Measurements from ENCODE around the gene ELF5. TPM values are rescaled to one million over a fixed set of nuclear protein-coding genes. Genes with fewer than 3 reads are reported as not detected.

The ELF5 gene
- total and polyA plus RNA-seq, 2 donors (not counting 1 experiment from before 2014, with no cell fraction given): not detected

- H3K79me2 ChIP-seq (ENCODE audit: control insufficient read depth, insufficient read depth, low read length): no peaks in the 10 kb centered on the region
- ChIA-PET CTCF (no interaction called here), POLR2A (no interaction called here)
- no peaks in the 10 kb centered on the region for H3K4me1 ChIP-seq (ENCODE audit: control insufficient read depth in 2 of 2, insufficient read depth in 2 of 2, low read length in 2 of 2)
- 100% methylated on average over 4 of the region's 4 CpGs for WGBS (ENCODE audit: insufficient coverage)
- intact Hi-C loops (cut with micrococcal nuclease): no loop called here
- no peak for DNase-seq
- H3K9me3 Mint-ChIP-seq (ENCODE audit: insufficient read depth): no peaks in the 10 kb centered on the region
- no peak for ATAC-seq (ENCODE audit: low read depth)
- no peak overlapping the region for H2AFZ ChIP-seq (ENCODE audit: insufficient read depth, low read depth, low read length, poor library complexity, severe bottlenecking)
- no peak for TF ChIP-seq CTCF (IDR thresholded peaks at IDR 0.05)
- no peak for TF ChIP-seq EZH2 (IDR thresholded peaks at IDR 0.05; ENCODE audit: borderline replicate concordance, insufficient read depth, low read depth, low read length, poor library complexity, severe bottlenecking)
- H3K27me3 ChIP-seq (replicated peaks in 1 of 4; ENCODE audit: control extremely low read depth in 1 of 4, control insufficient read depth in 3 of 4, insufficient read depth in 4 of 4, low read length in 3 of 4): no peaks in the 10 kb centered on the region
- no peak overlapping the region for H3K4me3 Mint-ChIP-seq
- no peak overlapping the region for H3K4me3 ChIP-seq (ENCODE audit: control extremely low read depth in 1 of 5, extremely low read depth in 1 of 5, insufficient read depth in 1 of 5, low read depth in 2 of 5, low read length in 4 of 5)
- no peak overlapping the region for H3K9ac ChIP-seq (ENCODE audit: low read length)
- no peaks in the 10 kb centered on the region for H3K27me3 Mint-ChIP-seq
- no peak overlapping the region for H3K27ac ChIP-seq (ENCODE audit: low read length in 2 of 2)
- peaks cover 26 to 90% of the 10 kb centered on the region in 2 experiments for H3K36me3 ChIP-seq (replicated peaks in 1 of 2; ENCODE audit: control extremely low read depth in 1 of 2, control insufficient read depth in 1 of 2, extremely low read depth in 1 of 2, insufficient read depth in 2 of 2, low read length in 1 of 2)
- H3K4me2 ChIP-seq (replicated peaks; ENCODE audit: low read depth, low read length, poor library complexity, severe bottlenecking): no peak overlapping the region
- H3K27ac Mint-ChIP-seq: no peak overlapping the region
- no peaks in the 10 kb centered on the region for H4K20me1 ChIP-seq (ENCODE audit: control insufficient read depth, insufficient read depth, low read length, poor library complexity, severe bottlenecking)
- H3K9me3 ChIP-seq (ENCODE audit: control extremely low read depth in 1 of 3, control insufficient read depth in 2 of 3, insufficient read depth in 1 of 3, low read length in 2 of 3): peaks cover 0 to 3% (median 0%) of the 10 kb centered on the region in 3 donors
- peaks cover 4% of the 10 kb centered on the region for H3K4me1 Mint-ChIP-seq
These were observed 53.3 kb downstream of the ELF5 start for GRCh38 chr11:34460278-34460677.

GRCh38 chr11:34459507-34460162, 54.0 kb downstream of the ELF5 start:
- TF ChIP-seq CTCF (IDR thresholded peaks at IDR 0.05): no peak
- no peak for TF ChIP-seq EZH2 (IDR thresholded peaks at IDR 0.05; ENCODE audit: borderline replicate concordance, insufficient read depth, low read depth, low read length, poor library complexity, severe bottlenecking)
- Histone ChIP-seq H3K27ac (ENCODE audit: low read length in 2 of 2) (no peak overlapping the region), H2AFZ (ENCODE audit: insufficient read depth, low read depth, low read length, poor library complexity, severe bottlenecking) (no peak overlapping the region), H3K27me3 (replicated peaks in 1 of 4; ENCODE audit: control extremely low read depth in 1 of 4, control insufficient read depth in 3 of 4, insufficient read depth in 4 of 4, low read length in 3 of 4) (no peaks in the 10 kb centered on the region), H3K36me3 (replicated peaks in 1 of 2; ENCODE audit: control extremely low read depth in 1 of 2, control insufficient read depth in 1 of 2, extremely low read depth in 1 of 2, insufficient read depth in 2 of 2, low read length in 1 of 2) (peaks cover 29 to 89% of the 10 kb centered on the region in 2 experiments), H3K9me3 (ENCODE audit: control extremely low read depth in 1 of 3, control insufficient read depth in 2 of 3, insufficient read depth in 1 of 3, low read length in 2 of 3) (peaks cover 0 to under 1% (median 0%) of the 10 kb centered on the region in 3 donors), H4K20me1 (ENCODE audit: control insufficient read depth, insufficient read depth, low read length, poor library complexity, severe bottlenecking) (no peaks in the 10 kb centered on the region), H3K79me2 (ENCODE audit: control insufficient read depth, insufficient read depth, low read length) (no peaks in the 10 kb centered on the region), H3K4me3 (ENCODE audit: control extremely low read depth in 1 of 5, extremely low read depth in 1 of 5, insufficient read depth in 1 of 5, low read depth in 2 of 5, low read length in 4 of 5) (no peak overlapping the region), H3K4me2 (replicated peaks; ENCODE audit: low read depth, low read length, poor library complexity, severe bottlenecking) (no peak overlapping the region), H3K4me1 (ENCODE audit: control insufficient read depth in 2 of 2, insufficient read depth in 2 of 2, low read length in 2 of 2) (no peaks in the 10 kb centered on the region), H3K9ac (ENCODE audit: low read length) (no peak overlapping the region)
- WGBS (ENCODE audit: insufficient coverage): 95% methylated on average over 2 of the region's 3 CpGs
- Mint-ChIP-seq H3K27me3 (no peaks in the 10 kb centered on the region), H3K27ac (no peak overlapping the region), H3K9me3 (ENCODE audit: insufficient read depth) (no peaks in the 10 kb centered on the region), H3K4me1 (peaks cover 3% of the 10 kb centered on the region), H3K4me3 (no peak overlapping the region)
- ATAC-seq (ENCODE audit: low read depth) (no peak), DNase-seq (no peak)
- CTCF ChIA-PET: no interaction called here
- intact Hi-C loops (cut with micrococcal nuclease): no loop called here
- POLR2A ChIA-PET: no interaction called here
